A204.1 (cell line): ENCODE results near the gene AP1M1.

Experiments used
- FAIRE-seq: peaks from 2 replicates; lab custom pipeline; 2012; peaks lifted over from hg19 to GRCh38; lab: Jason Lieb, UNC

AP1M1 gene

DNA sequence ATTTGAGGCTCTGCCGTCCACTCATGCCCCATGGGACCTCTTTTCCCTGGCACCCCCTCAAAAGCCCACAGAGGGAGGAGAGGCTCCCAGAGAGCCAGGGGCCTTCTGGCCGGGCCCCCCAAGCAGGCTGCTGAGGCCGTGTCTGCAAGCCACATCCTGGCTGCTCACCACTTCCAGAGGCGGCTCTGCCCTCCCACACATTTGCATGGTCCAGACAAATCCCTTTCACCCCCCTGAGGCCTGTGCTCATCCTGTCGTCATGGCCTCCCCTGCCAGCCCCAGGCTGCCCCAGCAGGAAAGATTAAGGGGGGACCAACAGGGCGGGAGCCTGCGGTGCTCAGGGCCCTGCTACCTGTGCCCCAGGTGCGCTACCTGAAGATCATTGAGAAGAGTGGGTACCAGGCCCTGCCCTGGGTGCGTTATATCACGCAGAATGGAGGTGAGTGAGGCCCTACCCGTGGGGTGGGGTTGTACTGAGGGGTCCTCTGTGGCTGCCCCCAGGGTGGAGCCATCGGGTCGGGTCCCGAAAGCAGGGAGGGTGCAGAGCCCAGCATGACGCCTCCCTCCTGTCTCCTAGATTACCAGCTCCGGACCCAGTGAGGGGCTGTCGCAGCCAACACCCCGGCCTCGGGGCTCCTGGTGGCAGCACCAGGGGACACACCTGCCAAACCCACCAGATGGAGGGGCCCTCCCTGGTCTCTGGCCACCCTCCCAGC lies 36.3 kb downstream of the AP1M1 start:
- FAIRE-seq: no peak

DNA sequence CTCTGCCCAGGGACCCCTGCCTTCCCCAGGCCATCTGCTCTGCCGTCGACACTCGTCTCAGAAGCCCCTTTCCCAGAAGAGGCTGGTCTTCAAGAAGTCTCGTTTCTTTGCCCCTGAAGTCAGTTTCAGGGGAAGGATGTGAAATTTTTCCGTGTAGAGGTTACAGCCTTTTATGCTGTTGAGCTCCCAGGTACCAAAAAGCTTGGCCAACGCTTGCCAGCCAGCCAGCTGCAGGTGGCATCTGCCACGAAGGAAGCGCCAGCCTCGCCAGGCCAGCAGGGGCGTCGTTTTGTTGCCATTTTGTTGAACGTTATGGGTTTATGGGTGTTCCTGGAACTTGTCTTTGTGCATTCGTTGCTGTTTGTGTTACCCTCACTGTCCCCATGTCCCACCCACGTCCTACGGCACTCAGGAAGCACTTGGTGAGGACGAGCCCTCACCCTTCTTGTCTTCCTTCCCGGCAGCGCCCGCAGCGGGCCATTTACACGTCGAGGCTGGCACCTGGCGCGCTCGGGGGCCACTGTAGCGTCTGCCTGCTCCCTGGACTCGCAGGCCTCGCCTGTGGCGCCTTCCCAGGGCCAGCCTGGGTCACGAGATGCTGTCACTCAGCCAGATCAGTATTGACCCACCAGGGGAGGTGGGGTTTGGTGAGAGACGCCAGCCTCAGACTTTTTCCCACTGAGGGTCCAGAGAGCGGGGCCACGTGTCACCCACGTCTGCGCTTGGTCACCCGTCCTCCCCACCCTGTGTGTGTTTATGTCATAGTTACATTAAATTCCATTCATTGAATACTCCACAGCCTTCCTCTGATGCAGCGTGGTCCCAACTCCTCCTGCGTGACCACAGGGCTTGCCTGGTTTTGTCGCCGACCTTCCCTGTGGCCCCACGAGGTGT lies 37.1 kb downstream of the AP1M1 start:
- no peak for FAIRE-seq

DNA sequence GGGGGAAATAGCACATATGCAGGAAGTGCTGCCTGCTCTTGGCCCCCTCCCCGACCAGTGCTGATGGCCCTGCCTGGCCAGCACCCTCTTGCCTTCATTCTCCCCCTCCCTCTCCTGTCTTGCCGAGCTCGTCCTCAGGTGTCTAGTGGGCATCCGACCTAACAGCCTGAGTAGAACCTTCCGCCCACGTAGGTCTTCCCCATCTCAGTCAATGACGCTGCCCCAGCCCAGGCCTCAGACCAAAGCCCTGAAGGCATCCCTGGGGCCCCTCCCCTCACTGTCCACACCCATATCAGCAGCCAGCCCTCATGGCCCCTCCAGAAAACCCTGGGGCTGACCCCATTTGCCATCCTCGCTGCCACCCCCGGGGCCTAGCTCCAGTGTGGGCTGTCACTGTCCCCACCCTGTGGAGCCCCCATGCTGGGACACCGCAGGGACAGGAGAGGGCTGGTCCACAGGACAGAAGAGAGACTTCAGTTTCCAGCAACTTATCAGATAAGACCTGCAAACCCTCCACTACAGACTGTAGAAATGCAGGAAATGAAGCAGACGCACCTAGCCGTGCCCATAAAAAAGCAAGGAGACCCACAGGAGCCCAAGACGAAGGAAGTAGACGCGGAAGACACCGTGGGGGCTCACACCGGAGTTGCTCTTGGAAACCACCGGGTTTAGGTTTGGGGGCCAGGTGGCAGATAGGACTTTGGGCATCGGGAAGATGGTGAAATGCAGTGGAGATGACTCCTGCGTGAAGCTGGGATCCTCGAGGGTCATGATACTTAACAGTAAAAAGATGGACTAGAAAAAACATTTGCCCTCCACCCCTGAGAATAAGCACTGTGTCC lies 38.3 kb downstream of the AP1M1 start:
- no peak for FAIRE-seq

DNA sequence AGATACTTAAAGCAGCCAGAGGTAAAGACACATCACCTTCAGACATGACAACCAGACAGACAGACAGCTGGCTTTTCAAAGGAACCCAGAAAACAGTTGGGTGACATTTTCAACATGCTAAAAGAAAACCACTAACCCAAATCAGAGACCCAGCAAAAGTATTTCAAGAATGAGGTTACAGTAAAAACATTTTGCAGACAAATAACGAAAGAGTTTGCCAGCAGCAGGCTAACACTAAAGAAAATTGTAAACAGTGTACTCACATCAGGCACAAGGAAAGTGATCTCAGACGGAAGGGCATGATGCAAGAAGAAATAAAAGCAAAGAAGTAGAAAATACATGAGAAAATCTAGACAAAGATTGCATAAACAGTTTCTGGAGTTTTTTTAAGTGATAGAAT lies 46.4 kb downstream of the AP1M1 start:
- FAIRE-seq: no peak

DNA sequence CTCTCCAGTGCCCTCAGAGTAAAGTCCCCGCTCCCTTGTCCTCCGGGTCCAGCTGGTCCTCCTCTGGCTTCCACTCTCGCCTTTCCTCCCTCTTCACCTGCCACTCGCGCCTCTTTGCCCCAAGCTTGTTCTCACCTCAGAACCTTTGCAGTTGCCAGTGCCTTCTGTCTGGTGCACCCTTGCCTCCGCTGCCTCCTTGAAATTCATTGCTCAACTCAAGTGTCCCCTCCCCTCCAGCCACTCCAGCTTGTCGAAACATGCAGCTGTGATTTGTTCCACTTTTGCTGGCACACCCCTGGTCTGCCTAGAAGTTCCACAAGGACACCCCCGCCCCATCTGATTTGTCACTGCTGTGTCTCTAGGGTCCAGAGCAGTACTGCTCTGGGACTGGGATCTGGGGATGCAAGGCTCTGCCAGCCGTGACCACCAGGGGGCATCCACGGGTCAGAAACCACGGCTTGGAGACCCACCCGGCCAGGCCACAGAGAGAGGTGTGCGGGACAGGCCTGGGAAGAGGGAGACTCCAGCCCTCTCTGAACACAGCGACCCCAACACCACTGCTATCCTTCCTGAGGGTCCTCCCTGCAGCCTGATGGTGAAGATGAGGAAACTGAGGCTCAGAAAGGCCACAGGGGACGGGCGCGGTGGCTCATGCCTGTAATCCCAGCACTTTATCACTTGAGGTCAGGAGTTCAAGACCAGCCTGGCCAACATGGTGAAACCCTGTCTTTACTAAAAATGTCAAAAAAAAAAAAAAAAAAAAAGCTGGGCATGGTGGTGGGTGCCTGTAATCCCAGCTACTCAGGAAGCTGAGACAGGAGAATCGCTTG lies 49.9 kb downstream of the AP1M1 start:
- FAIRE-seq: no peak

DNA sequence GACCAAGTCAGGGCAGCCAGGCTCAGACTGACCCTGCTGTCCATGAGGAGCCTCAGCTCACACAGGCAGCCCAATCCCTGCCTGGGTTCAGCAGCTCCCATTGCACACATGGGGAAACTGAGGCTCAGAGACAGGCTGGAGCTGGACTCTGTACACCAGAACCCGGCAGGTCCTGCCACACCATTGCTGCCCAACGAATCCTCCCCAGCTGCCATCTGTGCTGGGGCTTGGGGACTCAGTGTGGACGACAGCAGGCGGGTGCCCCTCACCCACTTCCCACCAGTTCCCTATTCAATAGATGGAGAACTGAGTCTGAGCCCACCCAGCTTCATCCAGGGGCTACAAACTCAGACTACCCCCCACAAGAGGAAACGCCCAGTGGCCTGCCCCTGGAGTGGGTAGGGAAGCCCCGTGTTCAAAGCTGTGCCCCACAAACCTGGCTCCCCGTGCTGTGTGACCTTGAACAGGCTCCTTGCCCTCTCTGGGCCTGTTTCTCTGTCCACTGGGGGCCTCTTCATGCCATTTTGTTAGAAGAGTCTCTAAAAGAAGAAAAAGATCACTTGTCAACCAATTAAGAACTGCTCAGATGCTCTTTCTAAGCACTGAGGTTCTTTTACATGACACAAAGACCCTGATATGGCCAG lies 50.8 kb downstream of the AP1M1 start:
- no peak for FAIRE-seq

DNA sequence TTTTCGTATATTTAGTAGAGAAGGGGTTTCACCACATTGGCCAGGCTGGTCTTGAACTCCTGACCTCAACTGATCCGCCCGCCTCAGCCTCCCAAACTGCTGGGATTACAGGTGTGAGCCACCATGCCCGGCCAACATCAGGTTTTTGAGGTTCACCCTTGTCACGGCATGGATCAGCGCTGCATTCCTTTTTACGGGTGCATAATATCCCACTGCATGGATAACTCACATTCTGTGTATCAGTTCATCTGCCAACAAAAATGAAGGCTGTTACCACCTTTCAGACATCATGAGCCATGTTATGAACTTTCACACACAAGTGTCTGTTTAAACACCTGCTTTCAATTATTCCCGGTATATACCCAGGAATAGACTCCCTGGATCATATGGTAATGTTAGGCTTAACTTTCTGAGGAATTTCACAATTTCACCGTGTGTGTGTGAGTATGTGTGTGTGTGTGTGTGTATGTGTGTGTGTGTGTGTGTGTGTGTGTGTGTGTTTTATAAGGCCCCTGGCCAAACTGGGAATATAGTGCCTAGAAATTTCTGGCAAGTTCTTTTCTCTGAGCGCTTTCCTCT lies 52.2 kb downstream of the AP1M1 start:
- no peak for FAIRE-seq

DNA sequence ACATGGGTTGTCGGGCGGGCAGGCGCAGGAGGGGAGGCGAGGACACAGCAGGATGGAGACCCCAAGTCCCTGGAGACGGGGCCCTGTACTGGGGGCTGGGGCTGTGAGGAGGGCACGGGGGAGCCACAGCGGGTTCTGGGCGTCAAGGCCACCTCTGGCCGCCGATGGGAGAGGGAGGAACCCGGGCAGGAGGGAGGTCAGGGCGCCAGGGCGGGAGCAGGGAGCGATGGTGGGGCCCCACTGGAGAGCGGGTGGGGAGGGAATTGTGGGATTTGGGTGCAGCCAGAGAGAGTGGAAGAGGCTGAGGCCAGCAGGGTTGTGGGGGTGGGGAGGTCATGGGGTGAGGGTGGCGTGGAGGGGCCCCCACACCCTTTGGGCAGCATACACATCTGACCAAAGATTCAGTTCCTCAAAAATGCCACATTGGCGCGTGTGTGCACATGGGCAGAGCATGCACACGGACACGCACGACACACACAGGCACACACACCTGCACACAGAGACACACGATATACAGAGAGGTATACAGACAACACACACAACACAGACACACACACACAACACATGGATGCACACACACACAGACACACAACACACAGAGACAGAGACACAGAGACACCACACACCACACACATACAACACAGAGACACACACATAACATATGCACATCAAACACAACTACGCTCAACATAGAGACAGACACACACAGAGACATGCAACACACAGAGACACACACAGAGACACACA lies 54.9 kb downstream of the AP1M1 start:
- no peak for FAIRE-seq

DNA sequence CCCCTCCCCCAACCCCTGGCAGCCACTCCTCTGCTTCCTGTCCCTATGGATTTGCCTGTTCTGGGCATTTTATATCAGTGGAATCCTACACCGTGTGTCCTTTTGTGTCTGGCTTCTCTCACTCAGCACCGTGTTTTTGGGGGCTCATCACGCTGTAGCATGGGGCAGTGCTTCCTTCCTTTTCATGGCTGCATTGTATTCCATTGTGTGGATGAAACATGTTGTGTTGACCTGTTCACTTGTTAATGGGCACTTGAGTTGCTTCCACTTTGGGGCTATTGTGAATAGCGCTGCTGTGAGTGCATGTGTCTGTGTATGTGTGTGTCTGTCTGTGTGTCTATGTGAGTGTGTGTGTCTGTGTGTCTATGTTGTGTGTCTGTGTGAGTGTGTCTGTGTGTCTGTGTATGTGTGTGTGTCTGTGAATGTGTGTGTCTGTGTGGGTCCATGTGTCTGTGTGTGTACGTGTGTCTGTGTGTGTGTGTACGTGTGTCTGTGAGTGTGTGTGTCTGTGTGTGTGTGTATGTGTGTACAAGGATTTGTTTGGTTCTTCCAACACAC lies 57.2 kb downstream of the AP1M1 start:
- no peak for FAIRE-seq

DNA sequence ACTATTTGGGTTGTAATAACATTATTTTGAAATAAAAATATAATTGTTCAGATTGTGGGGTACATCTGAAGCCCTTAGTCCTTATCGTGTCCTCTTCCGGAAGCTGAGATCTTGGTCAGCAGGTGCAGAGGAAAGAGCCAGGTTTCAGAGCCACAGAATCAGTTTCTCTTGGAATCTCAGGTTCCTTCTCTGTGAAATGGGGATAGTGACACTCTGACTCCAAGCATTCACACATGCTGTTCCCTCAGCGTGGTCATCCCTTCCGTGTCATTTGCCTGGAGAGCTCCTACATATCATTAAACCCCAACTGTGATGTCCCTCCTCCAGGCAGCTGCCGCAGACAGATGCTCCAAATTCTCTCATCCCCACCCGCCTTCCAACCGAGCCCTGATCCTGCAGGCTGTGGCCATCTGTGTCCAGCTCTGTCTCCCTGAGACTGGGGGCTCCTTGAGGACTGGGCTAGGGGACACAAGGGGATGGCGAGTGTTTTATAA lies 59.8 kb downstream of the AP1M1 start:
- FAIRE-seq: no peak

DNA sequence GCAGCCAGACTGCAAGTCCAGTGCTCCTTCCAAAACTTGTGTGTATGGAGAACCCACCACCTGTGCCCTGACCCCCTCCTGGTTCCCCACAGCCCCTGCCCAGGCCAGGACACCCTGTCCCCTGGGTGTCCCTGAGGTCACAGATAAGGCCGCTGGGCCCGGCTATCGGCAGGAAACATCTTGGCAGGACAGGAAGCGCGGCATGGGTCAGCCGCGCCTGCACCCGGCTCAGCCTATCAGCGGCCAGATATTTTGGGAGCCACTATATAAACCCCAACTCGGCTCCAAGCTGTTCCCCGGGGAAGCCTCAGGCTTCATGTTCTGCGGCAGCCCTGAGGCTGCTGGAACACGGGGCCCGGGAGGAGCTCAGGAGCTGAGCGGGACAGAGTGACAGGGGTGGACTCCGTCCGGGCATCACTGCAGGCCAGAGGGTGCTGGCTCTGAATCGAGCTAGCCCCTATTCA lies 60.8 kb downstream of the AP1M1 start:
- no peak for FAIRE-seq

DNA sequence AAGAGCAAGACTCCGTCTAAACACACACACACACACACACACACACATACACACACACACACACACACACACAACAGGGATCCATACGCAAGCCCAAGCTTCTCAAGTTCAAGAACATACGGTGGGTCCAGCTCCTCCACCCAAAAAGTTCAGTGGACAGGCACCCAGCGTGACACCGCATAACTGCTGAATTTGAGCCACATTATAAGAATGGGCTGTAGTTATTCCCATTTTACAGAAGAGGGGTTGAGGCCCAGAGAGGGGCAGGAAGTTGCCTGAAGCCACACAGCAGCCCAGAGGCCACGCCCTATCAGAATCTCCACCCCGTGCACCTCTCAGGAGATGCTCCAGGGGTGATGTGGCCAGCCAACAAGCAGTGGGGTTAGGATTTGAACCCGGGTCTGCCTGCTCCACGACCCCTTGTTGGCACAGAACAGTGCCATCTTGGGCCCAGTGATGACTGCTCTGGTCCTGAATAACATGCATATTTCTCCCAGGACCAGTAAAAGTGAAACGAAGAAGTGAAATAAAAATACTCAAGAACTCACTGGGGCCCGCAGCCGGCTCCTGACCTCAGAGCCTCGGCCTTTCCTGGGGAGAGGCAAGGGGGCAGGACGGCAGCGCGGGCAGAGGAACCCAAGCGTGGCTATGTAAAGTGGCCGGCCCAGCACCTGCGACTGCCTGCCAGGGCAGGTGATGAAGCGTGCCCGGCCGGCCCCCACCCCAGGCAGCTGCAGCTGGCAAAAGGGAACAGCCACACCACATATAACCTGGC lies 61.9 kb downstream of the AP1M1 start:
- FAIRE-seq: no peak

DNA sequence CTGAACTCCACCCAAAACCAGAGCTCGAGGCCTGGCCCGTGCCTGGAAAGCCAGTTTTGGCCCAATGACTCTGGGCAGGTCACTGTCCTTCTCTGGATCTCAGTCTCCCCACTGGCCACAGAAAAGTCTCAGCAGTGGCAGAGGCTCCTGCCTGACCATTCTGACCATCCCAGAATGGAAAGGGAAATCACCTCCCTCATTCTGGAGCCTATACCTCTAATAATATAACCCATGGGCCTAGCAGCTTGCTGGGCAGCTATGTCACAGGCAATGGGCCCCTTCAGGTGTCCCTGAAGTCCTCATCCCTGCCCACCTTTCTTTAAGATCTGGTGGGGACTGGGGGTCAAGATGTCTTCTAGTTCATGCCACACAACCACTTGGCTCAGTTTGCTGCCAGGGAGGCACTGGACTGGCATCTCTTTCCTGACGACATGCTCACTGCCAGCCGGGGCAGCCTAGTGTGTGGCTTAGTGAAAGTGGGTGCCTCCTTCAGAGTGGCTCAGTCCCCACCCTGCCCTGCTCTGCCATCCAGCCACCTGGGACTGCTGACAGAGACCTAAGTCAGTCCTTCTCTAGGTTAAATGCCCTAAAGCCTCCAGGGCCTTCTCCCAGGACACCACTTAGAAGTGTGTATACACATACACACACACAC lies 62.6 kb downstream of the AP1M1 start:
- FAIRE-seq: no peak

DNA sequence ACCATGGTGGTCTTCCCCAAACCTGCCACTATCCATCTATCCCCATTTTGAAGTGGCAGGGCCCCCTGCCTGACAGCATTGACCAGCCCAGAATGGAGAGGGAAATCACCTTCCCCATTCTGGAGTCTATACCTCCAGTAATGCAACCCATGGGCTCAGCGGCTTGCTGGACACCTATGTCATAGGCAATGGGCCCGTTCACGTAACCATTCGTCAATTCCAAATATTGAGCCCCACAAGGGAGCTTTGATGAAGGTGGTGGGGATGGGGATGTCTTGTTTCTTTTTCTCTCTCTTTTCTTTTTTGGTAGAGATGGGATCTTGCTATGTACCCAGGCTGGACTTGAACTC lies 63.1 kb downstream of the AP1M1 start:
- no peak for FAIRE-seq

DNA sequence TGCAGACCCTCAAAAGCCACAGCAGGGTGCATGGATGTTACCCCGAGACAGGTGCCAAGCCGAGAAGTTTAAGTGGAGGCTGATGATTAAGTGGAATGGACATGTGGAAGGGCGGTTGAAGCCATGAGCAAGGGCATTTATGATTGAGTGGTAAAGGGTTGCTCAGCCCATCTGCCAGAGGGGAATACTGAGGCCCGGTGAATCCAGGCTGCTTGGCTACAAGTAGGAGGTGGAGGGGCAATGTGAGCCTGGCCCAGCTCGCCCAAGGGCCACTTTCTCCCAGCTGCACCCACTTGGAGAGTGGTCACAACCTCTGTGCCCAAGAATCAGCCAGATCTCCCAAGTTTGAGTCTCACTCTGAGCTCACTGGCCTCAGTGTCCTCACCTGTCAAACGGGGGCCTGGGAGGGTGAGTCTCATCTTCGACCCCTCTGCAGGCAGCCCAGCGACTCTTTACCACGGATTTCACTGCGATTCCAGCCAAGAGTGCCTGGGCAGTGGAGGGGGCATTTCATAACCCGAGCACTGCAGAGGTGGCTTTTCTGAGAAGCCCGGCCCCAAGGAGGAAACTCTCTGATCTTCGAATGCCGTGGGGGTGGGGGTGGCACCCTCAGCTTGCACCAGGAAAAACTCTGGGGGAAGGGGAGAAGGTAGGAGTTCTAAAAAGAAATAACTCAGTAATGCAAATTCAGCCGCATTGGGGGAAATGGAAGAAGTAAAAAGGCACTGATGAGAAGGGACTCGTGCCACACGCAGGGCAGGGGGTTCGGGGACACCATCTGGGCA lies 64.1 kb downstream of the AP1M1 start:
- FAIRE-seq: no peak

DNA sequence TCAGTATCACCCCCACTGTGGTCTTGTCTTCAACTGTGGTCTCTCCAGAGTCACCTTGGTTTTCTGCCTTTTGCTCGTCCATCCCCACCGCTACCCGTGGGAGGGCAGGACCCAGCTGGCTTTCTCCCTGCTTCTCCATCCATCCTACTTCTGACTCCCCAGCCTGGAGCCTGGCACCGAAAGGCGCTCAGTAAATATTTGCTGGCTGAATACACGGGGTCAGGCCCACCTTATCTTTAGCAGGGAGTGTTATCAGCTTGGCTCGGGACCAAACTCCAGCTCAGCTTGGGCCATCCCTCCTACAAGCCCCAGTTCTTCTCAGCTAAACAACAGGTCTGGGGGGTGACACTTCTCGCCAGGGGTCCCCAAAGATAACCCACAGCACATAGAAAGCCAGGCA lies 64.9 kb downstream of the AP1M1 start:
- FAIRE-seq: no peak

DNA sequence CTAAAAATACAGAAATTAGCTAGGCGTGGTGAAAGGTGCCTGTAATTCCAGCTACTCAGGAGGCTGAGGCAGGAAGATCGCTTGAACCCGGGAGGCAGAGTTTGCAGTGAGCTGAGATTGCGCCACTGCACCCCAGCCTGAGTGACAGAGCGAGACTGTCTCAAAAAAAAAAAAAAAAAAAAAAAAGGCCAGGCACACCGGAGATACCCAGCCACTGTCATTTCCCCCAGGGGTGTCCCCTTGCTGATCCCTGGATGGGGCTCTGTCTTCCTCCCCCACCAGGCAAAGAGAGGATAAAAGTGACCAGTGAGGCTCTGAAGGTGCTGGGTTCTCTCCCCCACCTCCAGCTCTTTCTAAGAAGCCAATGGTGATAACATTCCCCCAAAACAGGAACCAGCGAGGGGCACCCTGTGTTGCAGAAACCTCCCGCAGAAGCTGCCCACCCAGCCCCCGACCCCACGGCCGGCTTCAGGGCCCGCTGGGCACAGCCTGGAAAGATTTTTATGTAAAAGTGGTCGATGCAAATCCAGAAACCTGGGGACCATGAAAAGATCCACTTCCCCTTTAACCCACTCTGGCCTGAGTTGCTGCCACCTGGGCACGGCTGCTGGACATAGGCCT lies 65.5 kb downstream of the AP1M1 start:
- FAIRE-seq: no peak
